ENCODE measurements around the gene OR1C1.
"Not testable (repeated sequence)": the region's sequence is repeated elsewhere in the genome, so short reads cannot be mapped to it uniquely, and the experiment has no call there.

Gene OR1C1

GRCh38 chr1:247760456-247760855, at the start of gene OR1C1:
OR1C1 (minus strand) TSS chr1:247760556; CDS start chr1:247758406, 2,150 bp downstream.
- no peak for DNase-seq (ENCODE audit: low read depth)

- no peak for DNase-seq (ENCODE audit: low read depth)
Measured at GRCh38 chr1:247797518-247797917, 37.2 kb upstream of the OR1C1 start.

- DNase-seq (ENCODE audit: low read depth) = no peak
Measured at GRCh38 chr1:247769603-247770002, 9.2 kb upstream of the OR1C1 start.

- not testable (repeated sequence) for DNase-seq (ENCODE audit: low read depth)
Measured at GRCh38 chr1:247754311-247754710, 6.0 kb downstream of the OR1C1 start.

- no peak for DNase-seq (ENCODE audit: low read depth)
Measured at GRCh38 chr1:247749870-247750269, 10.5 kb downstream of the OR1C1 start.

- DNase-seq (ENCODE audit: low read depth) = no peak
Measured at GRCh38 chr1:247748041-247748440, 12.3 kb downstream of the OR1C1 start, which contains the start of gene OR14A2. OR14A2 (minus strand) TSS chr1:247748141.

GRCh38 chr1:247747616-247748015, 12.7 kb downstream of the OR1C1 start:
- no peak for DNase-seq (ENCODE audit: low read depth)

- no peak for DNase-seq (ENCODE audit: low read depth)
Measured at GRCh38 chr1:247746391-247746935, 13.9 kb downstream of the OR1C1 start.

- DNase-seq (ENCODE audit: low read depth) = not testable (repeated sequence)
Measured at GRCh38 chr1:247742215-247742760, 18.1 kb downstream of the OR1C1 start.

GRCh38 chr1:247741756-247742155, 18.6 kb downstream of the OR1C1 start:
- no peak for DNase-seq (ENCODE audit: low read depth)

- DNase-seq (ENCODE audit: low read depth) = no peak
Measured at GRCh38 chr1:247740721-247741120, 19.6 kb downstream of the OR1C1 start.

GRCh38 chr1:247738315-247738714, 22.0 kb downstream of the OR1C1 start, which contains the start of gene OR14K1:
OR14K1 (plus strand) TSS chr1:247738615; CDS start chr1:247738615, 0 bp downstream.
- DNase-seq (ENCODE audit: low read depth) = no peak

- no peak for DNase-seq (ENCODE audit: low read depth)
Measured at GRCh38 chr1:247721222-247721621, 39.1 kb downstream of the OR1C1 start.

- DNase-seq (ENCODE audit: low read depth) = no peak
Measured at GRCh38 chr1:247716546-247716945, 43.8 kb downstream of the OR1C1 start, which contains the start of gene OR6F1. OR6F1 (minus strand) TSS chr1:247716646; CDS start chr1:247712755, 3,891 bp downstream.

GRCh38 chr1:247713753-247714152, 46.6 kb downstream of the OR1C1 start:
- no peak for DNase-seq (ENCODE audit: low read depth)

GRCh38 chr1:247710681-247711080, 49.7 kb downstream of the OR1C1 start:
- DNase-seq (ENCODE audit: low read depth) = not testable (repeated sequence)

All from HS-5 (cell line).